Upper lobe of left lung (tissue), 6 donors: ENCODE data around the gene TFEB. TPM values are rescaled to one million over a fixed set of nuclear protein-coding genes. Genes with fewer than 3 reads are reported as not detected.

Experiments used
- ATAC-seq, 2 donors: fragments of 200-7000 bp; cut with Tn5 transposase; one replicate each; pipeline ENCODE4 v1.9.1; 2022; ENCODE audit warnings: mild to moderate bottlenecking in 2 of 2, moderate library complexity in 2 of 2; ENCODE audit not compliant: low FRiP score in 2 of 2
- DNase-seq, 2 donors: peaks; one replicate each; pipeline ENCODE4 v3.0.0-alpha.2; 2019 to 2020
- H3K27ac ChIP-seq, 4 donors: fragments of 200-600 bp; sonication (generic); one replicate each; pipeline ENCODE4 v1.5.1; 2016 to 2019
- H3K27me3 ChIP-seq, 4 donors: fragments of 200-600 bp; sonication (generic); one replicate each; pipeline ENCODE4 v1.5.1; 2017 to 2019
- H3K36me3 ChIP-seq, 4 donors: fragments of 200-600 bp; sonication (generic); one replicate each; pipeline ENCODE4 v1.5.1; 2016 to 2019
- H3K4me1 ChIP-seq, 4 donors: fragments of 200-600 bp; sonication (generic); one replicate each; pipeline ENCODE4 v1.5.1; 2018 to 2019
- H3K4me3 ChIP-seq, 4 donors: fragments of 200-600 bp; sonication (generic); one replicate each; pipeline ENCODE4 v1.5.1; 2017 to 2019; ENCODE audit warnings: mild to moderate bottlenecking in 2 of 4, moderate library complexity in 1 of 4
- H3K9me3 ChIP-seq, 4 donors: fragments of 200-600 bp; sonication (generic); one replicate each; pipeline ENCODE4 v1.5.1; 2018 to 2019
- EP300 ChIP-seq, 4 donors: sonication (generic); formaldehyde crosslinking; IDR thresholded peaks; one replicate each; pipeline ENCODE4 v1.5.1; 2017; ENCODE audit warnings: antibody characterized with exemption in 4 of 4, control low read depth in 2 of 4
- POLR2A ChIP-seq, 4 donors: fragments of 450-650 bp; IDR thresholded peaks; one replicate each; pipeline ENCODE4 v1.5.1; 2016 to 2017; ENCODE audit warnings: antibody characterized with exemption in 4 of 4, mild to moderate bottlenecking in 2 of 4
- POLR2AphosphoS5 ChIP-seq, 2 donors: sonication (generic); formaldehyde crosslinking; IDR thresholded peaks; one replicate each; pipeline ENCODE4 v1.5.1; 2017; ENCODE audit warnings: antibody characterized with exemption in 2 of 2
- WGBS, 2 donors: methylation state at CpG; one replicate each; pipeline ENCODE4 v1.1.5; 2017 to 2018; 5-methylcytosine and 5-hydroxymethylcytosine counted together
- total RNA-seq, 6 donors: library from RNA; depleted of rRNA in 4 of 6; stranded (reverse); fragments of >200 nt in 4 of 6; gene quantifications; one replicate each; pipeline versions ENCODE4 v1.1.0 to v1.2.1, GENCODE V29; 2016 to 2021
- TF ChIP-seq, protein P1 (sequence below), 6 experiments: fragments of 450-650 bp in 4 of 6; fragments of 200-600 bp in 2 of 6; sonication (generic) in 2 of 6; IDR thresholded peaks; one replicate each; pipeline ENCODE4 v1.5.1; 2016 to 2019; ENCODE audit warnings: antibody characterized with exemption in 6 of 6
- donor health status: DM: no; HTN: no; CAD: no; lungs with moderate emphysema.
- donor health status: DM: no; HTN: yes; CAD: no; lungs with severe emphysema.

The TFEB gene
- total RNA-seq, 6 donors from 2014 or later = 20.2 to 46.0 (median 27.3) TPM

DNA sequence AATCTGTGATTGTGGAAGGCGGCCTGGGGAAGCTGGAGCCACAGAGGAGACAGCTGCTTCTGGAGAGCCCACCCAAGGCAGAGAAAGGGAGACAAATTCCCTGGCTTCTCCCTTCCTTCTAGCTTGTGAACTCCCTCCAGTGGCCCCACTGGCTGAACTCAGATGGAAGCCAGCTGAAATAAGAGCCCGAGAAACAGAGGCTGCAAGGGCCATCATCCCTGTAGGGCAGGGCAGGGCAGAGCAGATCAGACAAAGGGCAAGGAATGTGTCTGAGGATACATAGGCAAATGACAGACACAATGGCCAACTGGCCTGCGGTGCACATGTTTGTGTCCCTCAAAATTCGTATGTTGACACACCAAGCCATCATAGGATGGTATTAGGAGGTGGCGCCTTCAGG, 71.8 kb downstream of the TFEB start:
- ATAC-seq (no peak), DNase-seq (no peak)
- 83 to 86% methylated on average over 5 of the region's 5 CpGs for WGBS, 2 donors

DNA sequence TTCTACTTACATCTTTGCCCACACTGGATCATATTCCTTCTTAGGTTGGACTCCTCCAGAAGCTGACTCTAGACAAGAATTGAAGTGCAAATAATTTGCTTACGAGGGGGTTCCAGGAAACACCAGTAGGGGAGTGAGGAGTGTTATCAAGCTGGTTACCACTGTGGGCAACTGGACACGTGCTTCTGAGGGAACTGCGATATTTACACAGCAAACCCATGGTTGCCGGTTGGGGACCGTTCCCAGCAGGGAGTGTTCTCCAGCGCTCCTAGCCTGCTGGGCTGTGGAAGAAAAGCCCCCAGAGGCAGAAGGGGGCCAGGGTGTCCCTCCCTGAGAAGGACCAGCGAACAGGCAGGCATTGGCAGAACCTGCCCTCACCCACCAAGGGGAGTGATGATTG, 75.5 kb downstream of the TFEB start:
- Histone ChIP-seq H3K4me1 (peaks cover 10 to 18% (median 15%) of the 10 kb centered on the region in 4 donors), H3K36me3 (no peaks in the 10 kb centered on the region), H3K27ac (no peak overlapping the region), H3K9me3 (no peaks in the 10 kb centered on the region), H3K27me3 (no peaks in the 10 kb centered on the region), H3K4me3 (no peak overlapping the region)
- 40 to 70% methylated on average over 4 to 7 of the region's 7 CpGs for WGBS, 2 donors
- ATAC-seq (no peak), DNase-seq (no peak)
- TF ChIP-seq POLR2A (IDR thresholded peaks at IDR 0.05) (no peak), EP300 (IDR thresholded peaks at IDR 0.05) (no peak), POLR2AphosphoS5 (IDR thresholded peaks at IDR 0.05) (no peak)
- TF ChIP-seq, protein P1, sequence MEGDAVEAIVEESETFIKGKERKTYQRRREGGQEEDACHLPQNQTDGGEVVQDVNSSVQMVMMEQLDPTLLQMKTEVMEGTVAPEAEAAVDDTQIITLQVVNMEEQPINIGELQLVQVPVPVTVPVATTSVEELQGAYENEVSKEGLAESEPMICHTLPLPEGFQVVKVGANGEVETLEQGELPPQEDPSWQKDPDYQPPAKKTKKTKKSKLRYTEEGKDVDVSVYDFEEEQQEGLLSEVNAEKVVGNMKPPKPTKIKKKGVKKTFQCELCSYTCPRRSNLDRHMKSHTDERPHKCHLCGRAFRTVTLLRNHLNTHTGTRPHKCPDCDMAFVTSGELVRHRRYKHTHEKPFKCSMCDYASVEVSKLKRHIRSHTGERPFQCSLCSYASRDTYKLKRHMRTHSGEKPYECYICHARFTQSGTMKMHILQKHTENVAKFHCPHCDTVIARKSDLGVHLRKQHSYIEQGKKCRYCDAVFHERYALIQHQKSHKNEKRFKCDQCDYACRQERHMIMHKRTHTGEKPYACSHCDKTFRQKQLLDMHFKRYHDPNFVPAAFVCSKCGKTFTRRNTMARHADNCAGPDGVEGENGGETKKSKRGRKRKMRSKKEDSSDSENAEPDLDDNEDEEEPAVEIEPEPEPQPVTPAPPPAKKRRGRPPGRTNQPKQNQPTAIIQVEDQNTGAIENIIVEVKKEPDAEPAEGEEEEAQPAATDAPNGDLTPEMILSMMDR (IDR thresholded peaks at IDR 0.05) = no peak

More for the DNA sequence above, 71.8 kb downstream of the TFEB start:
- Histone ChIP-seq H3K27ac (no peak overlapping the region), H3K4me1 (no peaks in the 10 kb centered on the region), H3K9me3 (no peaks in the 10 kb centered on the region), H3K36me3 (no peaks in the 10 kb centered on the region), H3K4me3 (no peak overlapping the region), H3K27me3 (no peaks in the 10 kb centered on the region)
- TF ChIP-seq POLR2AphosphoS5 (IDR thresholded peaks at IDR 0.05) (no peak), EP300 (IDR thresholded peaks at IDR 0.05) (no peak), POLR2A (IDR thresholded peaks at IDR 0.05) (no peak)
- TF ChIP-seq, protein P1 (IDR thresholded peaks at IDR 0.05) = no peak

DNA sequence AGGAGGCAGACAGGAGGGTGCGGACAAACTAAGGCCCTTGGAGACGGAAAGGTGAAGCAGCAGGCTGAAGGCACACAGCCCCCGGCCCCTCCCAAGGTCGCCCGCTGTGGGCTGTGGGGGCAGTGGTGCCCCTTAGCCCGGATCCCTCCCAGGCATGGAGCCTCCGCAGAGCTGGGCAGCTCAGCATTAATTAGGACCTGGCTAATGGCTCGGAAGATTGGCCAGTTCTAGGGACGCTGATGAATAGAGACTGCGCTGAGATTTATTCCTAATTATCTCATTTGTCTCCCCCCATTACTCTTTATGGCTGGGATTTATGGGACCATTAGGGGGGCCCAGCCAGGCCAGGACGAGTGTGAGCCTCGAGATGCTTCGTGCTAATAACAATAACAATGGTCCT, 76.8 kb downstream of the TFEB start:
- H3K27ac ChIP-seq = no peak overlapping the region
- TF ChIP-seq POLR2AphosphoS5 (IDR thresholded peaks at IDR 0.05) (no peak), POLR2A (IDR thresholded peaks at IDR 0.05) (no peak), EP300 (IDR thresholded peaks at IDR 0.05) (no peak)
- TF ChIP-seq, protein P1 (IDR thresholded peaks at IDR 0.05) = no peak
- H3K9me3 ChIP-seq = no peaks in the 10 kb centered on the region
- DNase-seq (peak in 1 of 2 donors; percentile 44), ATAC-seq (no peak)
- H3K27me3 ChIP-seq = no peaks in the 10 kb centered on the region
- H3K36me3 ChIP-seq = no peaks in the 10 kb centered on the region
- no peak overlapping the region for H3K4me3 ChIP-seq
- peaks cover 10 to 18% (median 15%) of the 10 kb centered on the region in 4 donors for H3K4me1 ChIP-seq
- WGBS, 2 donors = 91 to 96% methylated on average over 13 of the region's 13 CpGs

DNA sequence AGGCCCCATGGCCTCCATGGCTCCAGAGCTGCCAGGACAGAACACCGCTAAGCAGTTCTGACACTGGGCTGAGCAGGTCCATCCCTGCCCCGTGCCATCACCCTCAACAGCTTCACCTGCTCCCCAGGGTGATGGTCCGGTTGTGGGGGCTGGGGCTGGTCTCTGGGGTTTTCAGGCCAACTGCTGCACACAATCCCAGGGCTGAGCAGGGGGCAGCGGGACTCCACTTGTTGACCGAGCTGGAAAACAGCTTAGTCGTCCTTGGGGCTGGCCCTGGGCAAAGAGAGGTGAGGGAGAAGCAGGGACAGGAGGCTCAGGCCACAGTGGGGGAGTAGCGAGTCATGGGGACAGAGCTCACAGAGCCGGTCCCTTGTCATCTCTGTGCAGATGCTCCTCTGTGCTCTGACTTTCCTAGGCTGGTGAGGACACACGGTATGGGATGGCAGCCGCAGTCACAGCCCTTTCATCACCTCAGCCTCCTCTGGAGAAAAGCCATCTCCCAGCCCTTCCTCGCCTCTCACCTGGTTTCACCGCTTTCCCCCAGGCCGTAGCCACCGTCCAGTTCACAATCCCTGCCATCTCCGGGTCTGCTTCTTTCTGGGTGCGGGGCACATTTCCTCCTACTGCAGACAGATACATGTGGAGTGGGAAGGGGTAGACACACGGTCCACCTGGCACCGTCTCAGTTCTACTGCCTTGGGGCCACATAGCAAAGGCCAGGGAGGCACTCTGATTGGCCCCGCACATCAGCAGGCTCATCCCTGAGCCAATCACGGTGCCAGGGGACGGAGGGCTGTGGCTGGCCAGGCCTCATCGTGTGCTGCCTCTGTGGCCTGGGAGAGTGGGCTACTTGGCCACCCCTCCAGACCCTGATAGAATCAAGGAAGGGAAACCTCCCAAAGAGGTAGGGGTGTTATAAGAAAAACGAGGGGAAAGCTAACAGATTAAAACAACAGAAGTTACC, 78.0 kb downstream of the TFEB start:
- H3K27me3 ChIP-seq = no peaks in the 10 kb centered on the region
- ATAC-seq = no peak
- no peak overlapping the region for H3K27ac ChIP-seq
- H3K36me3 ChIP-seq = no peaks in the 10 kb centered on the region
- no peak overlapping the region for H3K4me3 ChIP-seq
- no peak for DNase-seq
- WGBS, 2 donors = 88 to 94% methylated on average over 20 of the region's 23 CpGs
- TF ChIP-seq EP300 (IDR thresholded peaks at IDR 0.05) (no peak), POLR2AphosphoS5 (IDR thresholded peaks at IDR 0.05) (no peak), POLR2A (IDR thresholded peaks at IDR 0.05) (no peak)
- TF ChIP-seq, protein P1 (IDR thresholded peaks at IDR 0.05) = no peak
- peaks cover 10 to 18% (median 15%) of the 10 kb centered on the region in 4 donors for H3K4me1 ChIP-seq
- H3K9me3 ChIP-seq = no peaks in the 10 kb centered on the region
